Subcutaneous adipose tissue (tissue), 4 donors: Measurements from ENCODE around the gene PIGR. TPM values are rescaled to one million over a fixed set of nuclear protein-coding genes. Genes with fewer than 3 reads are reported as not detected.

ENCODE experiments used
- total RNA-seq, 4 donors: library from RNA; depleted of rRNA; stranded (reverse); fragments of >200 nt; gene quantifications; one replicate each; pipeline ENCODE4 v1.1.0, GENCODE V29; 2016
- TF ChIP-seq, protein P1 (sequence below): fragments of 450-650 bp; IDR thresholded peaks from one replicate; pipeline ENCODE4 v1.5.1; 2016; ENCODE audit warnings: low read depth, mild to moderate bottlenecking, control low read depth, antibody characterized with exemption, moderate library complexity

The PIGR gene
- total RNA-seq, 4 donors from 2014 or later = 0.22 to 2.4 (median 0.61) TPM

GRCh38 chr1:206979379-206980043 is 33.2 kb upstream of the PIGR start:
- TF ChIP-seq, protein P1, sequence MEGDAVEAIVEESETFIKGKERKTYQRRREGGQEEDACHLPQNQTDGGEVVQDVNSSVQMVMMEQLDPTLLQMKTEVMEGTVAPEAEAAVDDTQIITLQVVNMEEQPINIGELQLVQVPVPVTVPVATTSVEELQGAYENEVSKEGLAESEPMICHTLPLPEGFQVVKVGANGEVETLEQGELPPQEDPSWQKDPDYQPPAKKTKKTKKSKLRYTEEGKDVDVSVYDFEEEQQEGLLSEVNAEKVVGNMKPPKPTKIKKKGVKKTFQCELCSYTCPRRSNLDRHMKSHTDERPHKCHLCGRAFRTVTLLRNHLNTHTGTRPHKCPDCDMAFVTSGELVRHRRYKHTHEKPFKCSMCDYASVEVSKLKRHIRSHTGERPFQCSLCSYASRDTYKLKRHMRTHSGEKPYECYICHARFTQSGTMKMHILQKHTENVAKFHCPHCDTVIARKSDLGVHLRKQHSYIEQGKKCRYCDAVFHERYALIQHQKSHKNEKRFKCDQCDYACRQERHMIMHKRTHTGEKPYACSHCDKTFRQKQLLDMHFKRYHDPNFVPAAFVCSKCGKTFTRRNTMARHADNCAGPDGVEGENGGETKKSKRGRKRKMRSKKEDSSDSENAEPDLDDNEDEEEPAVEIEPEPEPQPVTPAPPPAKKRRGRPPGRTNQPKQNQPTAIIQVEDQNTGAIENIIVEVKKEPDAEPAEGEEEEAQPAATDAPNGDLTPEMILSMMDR = no peak

DNA sequence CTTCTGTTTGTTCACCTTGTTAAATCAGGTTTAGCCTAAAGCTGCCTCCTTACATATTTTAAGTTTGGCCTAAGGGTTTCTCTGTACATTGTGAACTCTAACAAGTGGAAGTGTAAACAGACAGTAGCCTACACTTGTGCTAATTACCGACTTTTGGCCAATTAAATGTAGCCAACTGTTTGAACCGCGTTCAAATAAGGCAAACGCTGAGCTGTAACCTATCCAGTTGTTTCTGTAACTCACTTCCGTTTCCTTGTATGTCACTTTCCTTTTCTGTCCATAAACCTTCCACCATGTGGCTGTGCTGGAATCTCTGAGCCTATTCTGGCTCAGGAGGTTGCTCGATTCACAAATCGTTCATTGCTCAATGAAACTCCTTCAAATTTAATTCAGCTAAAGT is 32.0 kb upstream of the PIGR start:
- TF ChIP-seq, protein P1 = no peak

DNA sequence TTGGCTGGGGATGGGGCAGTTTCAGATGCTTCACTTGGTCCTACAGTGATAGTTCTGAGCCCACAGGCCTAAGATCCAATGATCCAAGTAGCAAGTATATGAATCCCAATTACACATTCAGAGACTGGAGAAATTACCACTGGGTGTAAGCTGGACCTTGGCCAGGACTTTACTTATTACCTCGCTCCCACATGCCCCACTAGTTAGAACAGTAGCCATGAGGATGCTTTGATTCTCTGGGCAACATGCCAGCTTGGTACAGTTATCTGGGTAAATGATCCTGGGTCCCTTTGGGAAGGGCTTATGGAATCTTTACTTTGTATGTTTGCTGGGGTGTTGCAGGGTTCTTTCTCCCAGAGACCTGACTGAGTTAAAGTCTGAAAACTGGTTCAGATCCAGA is 29.0 kb upstream of the PIGR start:
- TF ChIP-seq, protein P1 = no peak

DNA sequence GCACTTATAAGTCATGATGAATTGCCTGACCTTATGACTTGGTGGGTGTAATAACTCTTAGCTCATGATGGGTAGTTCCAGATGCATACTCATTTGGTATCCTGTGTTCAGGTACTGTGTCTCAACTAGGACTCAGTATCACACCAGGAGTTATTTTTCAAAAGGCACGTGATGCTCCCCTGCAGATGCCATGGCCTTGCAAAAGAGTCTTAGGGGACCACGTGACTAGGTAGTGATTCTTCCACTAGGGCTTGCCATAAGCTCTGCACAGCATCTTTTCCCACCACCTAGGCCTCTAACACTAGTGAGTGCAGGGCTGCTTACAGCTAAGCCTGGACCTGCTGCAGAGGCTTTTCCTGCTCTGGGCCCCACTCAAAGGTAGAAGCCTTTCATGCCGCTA is 27.9 kb upstream of the PIGR start:
- TF ChIP-seq, protein P1 = no peak

DNA sequence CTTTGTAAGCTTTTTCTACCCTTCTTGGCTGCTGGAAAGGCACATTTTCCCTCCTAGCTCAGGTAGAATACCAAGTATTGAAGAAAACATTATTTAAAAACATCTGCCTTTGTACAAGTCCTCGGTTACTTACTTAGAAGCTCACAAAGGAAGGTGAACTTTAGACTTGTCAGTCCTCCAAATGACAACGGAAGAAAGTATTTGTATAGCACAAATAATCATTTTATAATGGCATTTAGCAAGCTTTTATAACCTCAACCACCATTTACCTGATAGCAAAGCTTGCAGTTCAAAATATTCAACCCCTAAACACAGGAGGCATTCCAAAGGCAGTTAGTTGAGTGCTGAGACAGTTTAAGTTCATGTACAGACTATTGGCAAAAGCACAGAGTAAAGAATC is 26.5 kb upstream of the PIGR start:
- TF ChIP-seq, protein P1 = no peak

DNA sequence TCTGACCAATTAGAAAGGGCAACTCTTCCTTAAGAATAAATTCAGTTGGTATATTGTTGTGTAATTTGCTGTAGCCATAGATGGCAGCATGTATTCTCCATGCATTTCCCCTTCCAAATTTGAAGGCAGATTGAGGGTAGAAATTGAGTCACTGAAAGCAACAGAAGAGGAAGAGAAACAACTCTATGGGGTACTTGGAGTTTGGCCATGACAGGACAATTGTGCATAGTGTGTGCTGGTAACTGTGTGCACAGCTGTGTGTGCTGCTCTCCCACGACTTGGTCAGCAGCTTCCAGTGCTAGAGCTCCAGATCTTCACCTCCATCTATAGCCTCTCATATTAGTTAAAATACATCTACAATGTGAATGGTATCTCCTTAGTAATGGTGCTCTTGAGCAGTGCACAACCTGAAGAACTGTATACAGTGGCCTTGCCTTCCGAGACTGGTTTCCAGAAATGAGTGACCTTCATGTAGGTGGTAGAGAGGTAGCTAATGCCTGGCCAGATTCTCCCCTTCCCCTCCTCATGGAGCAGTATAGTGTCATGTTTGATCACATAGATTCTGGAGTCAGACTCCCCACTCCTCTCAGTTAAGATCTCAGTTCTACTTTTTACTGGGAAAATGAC is 24.9 kb upstream of the PIGR start:
- TF ChIP-seq, protein P1 = no peak

DNA sequence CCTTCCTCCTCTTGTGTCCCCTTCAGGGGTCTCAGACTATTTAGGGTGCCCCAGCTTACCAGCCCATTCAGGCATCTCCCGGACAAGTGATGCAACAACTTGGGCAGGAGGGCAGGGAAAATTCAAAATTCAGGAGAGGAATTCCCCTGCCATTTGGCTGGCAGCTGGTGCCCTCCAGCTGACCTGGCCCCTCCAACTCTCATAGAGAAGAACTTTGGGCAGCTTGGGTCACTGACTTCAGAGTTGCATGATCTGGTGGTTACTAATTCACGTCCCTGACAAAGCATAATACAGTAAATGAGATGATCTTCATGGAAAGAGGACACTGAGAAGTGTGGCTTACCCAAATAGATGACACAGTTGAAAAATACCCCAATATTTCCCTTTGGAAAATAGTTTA is 24.2 kb upstream of the PIGR start, which contains the start of gene FCAMR:
FCAMR (minus strand) TSS at position 15 of the 400 bp plus-strand sequence. CDS start 335 bp downstream, outside the sequence.
- TF ChIP-seq, protein P1 = no peak
